Measurements from ENCODE around the gene CTSL.

Gene CTSL

DNA sequence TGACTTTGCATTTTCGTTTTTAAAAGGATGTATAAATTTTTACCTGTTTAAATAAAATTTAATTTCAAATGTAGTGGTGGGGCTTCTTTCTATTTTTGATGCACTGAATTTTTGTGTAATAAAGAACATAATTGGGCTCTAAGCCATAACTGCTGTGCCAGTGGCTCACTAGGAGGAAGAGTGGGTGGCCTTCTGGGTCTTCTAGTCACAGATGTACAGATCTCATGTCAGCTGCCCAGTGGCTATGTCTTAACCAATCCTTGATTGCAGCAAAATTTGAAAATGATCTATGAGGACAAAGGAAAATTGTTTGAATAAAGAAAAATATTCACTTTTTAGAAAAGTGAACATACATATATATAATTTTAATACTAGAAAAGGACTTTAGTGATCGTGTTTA is 5.4 kb downstream of the CTSL start:
- in situ Hi-C loops (cut with HindIII; ENCODE audit: low sequenced_read_pairs) = no loop called here

DNA sequence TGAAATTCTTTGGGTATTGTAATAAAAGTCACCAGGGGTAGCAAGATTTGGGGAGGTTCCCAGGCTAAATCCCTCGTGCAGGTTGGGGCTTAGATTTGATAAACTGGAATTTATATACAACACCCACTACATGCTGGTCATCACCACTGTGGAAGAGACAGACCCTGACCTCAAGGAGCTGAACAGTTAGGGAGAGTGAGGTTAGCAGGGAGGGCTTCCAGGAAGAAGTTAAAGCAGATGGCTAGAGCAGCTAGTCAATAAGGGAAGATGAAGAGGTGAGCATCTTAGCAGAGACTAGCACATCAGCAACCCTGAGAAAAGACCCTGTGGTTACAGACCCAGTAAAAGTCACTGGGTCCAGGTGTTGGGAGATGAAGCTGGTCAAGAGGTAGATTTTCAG is 6.4 kb downstream of the CTSL start:
- in situ Hi-C loops (cut with HindIII; ENCODE audit: low sequenced_read_pairs) = no loop called here
- no peak for DNase-seq (ENCODE audit: low read depth)
- TF ChIP-seq, protein P1, sequence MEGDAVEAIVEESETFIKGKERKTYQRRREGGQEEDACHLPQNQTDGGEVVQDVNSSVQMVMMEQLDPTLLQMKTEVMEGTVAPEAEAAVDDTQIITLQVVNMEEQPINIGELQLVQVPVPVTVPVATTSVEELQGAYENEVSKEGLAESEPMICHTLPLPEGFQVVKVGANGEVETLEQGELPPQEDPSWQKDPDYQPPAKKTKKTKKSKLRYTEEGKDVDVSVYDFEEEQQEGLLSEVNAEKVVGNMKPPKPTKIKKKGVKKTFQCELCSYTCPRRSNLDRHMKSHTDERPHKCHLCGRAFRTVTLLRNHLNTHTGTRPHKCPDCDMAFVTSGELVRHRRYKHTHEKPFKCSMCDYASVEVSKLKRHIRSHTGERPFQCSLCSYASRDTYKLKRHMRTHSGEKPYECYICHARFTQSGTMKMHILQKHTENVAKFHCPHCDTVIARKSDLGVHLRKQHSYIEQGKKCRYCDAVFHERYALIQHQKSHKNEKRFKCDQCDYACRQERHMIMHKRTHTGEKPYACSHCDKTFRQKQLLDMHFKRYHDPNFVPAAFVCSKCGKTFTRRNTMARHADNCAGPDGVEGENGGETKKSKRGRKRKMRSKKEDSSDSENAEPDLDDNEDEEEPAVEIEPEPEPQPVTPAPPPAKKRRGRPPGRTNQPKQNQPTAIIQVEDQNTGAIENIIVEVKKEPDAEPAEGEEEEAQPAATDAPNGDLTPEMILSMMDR (IDR thresholded peaks at IDR 0.05; ENCODE audit: low read depth, low read length, missing control alignments) = no peak
- H3K4me3 ChIP-seq (ENCODE audit: low read depth, low read length) = no peak overlapping the region

More for the DNA sequence above, 5.4 kb downstream of the CTSL start:
- H3K4me3 ChIP-seq (ENCODE audit: low read depth, low read length) = no peak overlapping the region
- TF ChIP-seq, protein P1 (IDR thresholded peaks at IDR 0.05; ENCODE audit: low read depth, low read length, missing control alignments) = no peak
- DNase-seq (ENCODE audit: low read depth) = no peak

DNA sequence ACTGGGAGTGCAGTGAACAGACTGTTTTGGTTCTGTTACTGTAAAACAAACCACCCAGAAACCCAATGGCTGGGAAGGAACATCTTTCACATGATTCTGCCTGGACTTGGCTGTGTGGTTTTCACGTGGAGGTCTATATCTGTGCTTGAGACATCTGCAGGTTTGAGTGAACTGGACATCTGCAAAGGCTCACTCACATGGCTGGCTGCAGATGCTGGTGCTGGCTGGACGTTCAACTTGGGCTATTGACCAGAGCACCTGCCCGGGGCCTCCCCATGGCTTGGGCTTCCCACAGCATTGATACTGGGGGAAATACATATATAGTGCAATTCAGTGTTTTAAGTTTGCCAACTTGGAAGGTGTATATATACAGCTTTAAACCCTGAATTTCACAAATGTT is 6.8 kb downstream of the CTSL start:
- DNase-seq (ENCODE audit: low read depth) = no peak
- no peak overlapping the region for H3K4me3 ChIP-seq (ENCODE audit: low read depth, low read length)
- in situ Hi-C loops (cut with HindIII; ENCODE audit: low sequenced_read_pairs) = no loop called here
- TF ChIP-seq, protein P1 (IDR thresholded peaks at IDR 0.05; ENCODE audit: low read depth, low read length, missing control alignments) = no peak

DNA sequence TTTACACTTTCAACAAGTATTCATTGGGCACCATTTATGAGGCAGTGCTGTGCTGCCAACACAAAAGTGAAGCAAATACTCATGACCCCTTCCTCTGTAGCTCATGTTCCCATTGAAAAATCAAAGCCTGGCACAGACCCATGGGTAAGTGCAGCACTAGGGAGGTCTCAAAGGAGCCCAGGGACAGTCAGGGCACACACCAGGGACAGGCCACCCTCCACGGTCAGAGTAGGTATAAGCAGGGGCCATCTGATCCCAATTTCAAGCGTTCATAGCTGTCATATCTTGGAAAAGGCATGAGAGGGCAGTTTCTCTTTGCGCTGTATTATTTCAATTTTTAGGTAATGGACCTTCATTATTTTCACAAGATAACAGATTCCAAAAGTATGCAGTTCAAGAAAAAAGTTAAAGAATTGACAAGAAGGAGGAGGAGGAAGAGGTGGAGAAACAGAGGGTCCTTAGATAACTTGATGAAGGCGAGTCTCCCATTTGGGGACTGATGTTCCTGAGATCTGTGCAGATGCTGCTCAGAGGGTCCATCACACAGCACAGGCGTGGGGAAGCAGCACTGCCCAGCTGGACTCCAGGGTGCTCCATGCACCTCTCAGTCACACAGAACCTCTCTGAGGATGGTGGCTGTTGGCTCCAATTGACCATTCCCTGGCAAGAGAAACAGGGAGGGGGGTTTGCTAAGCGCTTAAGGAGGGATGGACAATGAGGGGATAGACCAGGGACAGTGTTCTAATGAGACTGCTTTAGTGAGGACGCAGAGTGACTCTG is 7.5 kb downstream of the CTSL start:
- DNase-seq (ENCODE audit: low read depth) = no peak
- TF ChIP-seq, protein P1 (IDR thresholded peaks at IDR 0.05; ENCODE audit: low read depth, low read length, missing control alignments) = no peak
- in situ Hi-C loops (cut with HindIII; ENCODE audit: low sequenced_read_pairs) = no loop called here

DNA sequence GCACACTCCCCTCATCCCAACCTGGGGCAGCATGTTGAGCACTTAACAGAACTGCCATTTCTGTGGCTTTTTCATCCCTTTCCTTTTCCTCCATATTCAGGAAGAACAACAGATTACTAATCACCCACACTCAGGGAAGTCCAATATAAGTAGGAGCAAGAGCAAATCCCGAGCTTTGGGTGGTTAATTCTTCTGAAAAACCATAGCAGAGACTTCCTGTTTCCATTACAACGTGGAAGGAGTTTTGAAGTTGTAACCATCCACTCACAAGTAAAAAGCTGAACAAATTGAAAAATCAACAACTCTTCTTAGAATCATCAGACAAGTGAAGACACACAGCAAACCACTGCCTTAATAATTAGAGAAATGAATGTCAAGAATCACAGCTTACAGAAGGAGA is 8.2 kb downstream of the CTSL start:
- no peak overlapping the region for H3K4me3 ChIP-seq (ENCODE audit: low read depth, low read length)
- DNase-seq (ENCODE audit: low read depth) = no peak
- in situ Hi-C loops (cut with HindIII; ENCODE audit: low sequenced_read_pairs) = no loop called here
- TF ChIP-seq, protein P1 (IDR thresholded peaks at IDR 0.05; ENCODE audit: low read depth, low read length, missing control alignments) = no peak

More for the DNA sequence above, 7.5 kb downstream of the CTSL start:
- H3K4me3 ChIP-seq (ENCODE audit: low read depth, low read length) = no peak overlapping the region

DNA sequence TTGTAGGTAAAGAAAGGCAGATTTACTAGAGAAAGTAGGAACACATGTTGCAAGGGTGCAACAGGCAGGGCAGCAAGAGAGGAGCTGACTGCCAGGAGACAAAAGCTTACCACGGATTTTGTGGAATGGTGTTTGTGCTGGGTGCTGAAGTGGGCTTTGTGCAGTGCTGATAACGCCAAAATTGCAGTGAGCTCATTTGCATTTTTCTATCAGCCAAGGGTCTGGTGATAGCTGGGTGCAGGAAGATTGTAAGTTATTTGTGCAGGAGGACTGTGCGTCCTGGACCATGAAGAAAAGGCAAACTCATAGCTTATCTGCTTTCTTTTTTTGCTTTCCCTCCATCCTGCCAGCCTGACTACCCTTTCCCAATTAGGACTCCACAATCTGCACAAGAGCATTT is 13.6 kb downstream of the CTSL start:
- in situ Hi-C loops (cut with HindIII; ENCODE audit: low sequenced_read_pairs) = no loop called here
- no peak overlapping the region for H3K4me3 ChIP-seq (ENCODE audit: low read depth, low read length)
- no peak for DNase-seq (ENCODE audit: low read depth)
- TF ChIP-seq, protein P1 (IDR thresholded peaks at IDR 0.05; ENCODE audit: low read depth, low read length, missing control alignments) = no peak

Measured in astrocyte of the cerebellum (primary cell).